ENCODE measurements around the gene ERICH3. TPM values are rescaled to one million over a fixed set of nuclear protein-coding genes. Genes with fewer than 3 reads are reported as not detected.

The ERICH3 gene
- polyA plus RNA-seq, 2 of the 4 experiments (the other 2 are of a cell fraction) = not detected

GRCh38 chr1:74650561-74650960 is 23.0 kb downstream of the ERICH3 start (continued):
- TF ChIP-seq ZNF302 (CRISPR knock-in tag; IDR thresholded peaks at IDR 0.05) = no peak

DNA sequence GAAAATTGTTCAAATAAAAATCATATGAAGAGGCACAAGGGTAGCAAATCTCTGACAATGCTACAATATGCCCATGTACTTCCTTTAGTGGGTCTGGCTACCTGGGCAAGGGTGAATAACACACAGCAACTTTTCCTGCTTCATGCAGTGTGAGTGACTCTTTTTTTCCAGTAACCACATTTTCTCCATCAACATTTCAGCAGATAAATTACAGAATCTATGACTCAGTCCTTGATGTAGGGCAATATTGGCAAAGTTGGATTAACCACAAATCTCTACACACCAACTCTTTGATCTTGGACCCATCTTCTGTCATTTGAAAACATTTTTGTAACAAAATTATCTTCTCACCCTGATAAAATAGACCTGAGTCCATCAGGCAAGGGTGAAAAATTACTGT is 31.7 kb downstream of the ERICH3 start:
- no peak overlapping the region for H3K27ac ChIP-seq
- no peak for FAIRE-seq
- no peak overlapping the region for H3K4me3 ChIP-seq
- POLR2A ChIA-PET = no interaction called here
- no peaks in the 10 kb centered on the region for H3K4me1 ChIP-seq
- ATAC-seq = no peak
- no peak for TF ChIP-seq CBX8 (IDR thresholded peaks at IDR 0.05)
- TF ChIP-seq RNF2 (IDR thresholded peaks at IDR 0.05; ENCODE audit: borderline replicate concordance, low read depth) = no peak
- no peak for TF ChIP-seq JUN (IDR thresholded peaks at IDR 0.05)
- no peak for TF ChIP-seq FOSL2 (IDR thresholded peaks at IDR 0.05)
- no peak for TF ChIP-seq FOSL2 (CRISPR knock-in tag; IDR thresholded peaks at IDR 0.05)
- TF ChIP-seq NPAS2 (CRISPR knock-in tag; IDR thresholded peaks at IDR 0.05; ENCODE audit: borderline replicate concordance) = no peak
- TF ChIP-seq, protein P1, sequence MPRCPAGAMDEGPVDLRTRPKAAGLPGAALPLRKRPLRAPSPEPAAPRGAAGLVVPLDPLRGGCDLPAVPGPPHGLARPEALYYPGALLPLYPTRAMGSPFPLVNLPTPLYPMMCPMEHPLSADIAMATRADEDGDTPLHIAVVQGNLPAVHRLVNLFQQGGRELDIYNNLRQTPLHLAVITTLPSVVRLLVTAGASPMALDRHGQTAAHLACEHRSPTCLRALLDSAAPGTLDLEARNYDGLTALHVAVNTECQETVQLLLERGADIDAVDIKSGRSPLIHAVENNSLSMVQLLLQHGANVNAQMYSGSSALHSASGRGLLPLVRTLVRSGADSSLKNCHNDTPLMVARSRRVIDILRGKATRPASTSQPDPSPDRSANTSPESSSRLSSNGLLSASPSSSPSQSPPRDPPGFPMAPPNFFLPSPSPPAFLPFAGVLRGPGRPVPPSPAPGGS (IDR thresholded peaks at IDR 0.05) = no peak
- no peak for TF ChIP-seq RAD21 (conservative IDR thresholded peaks at IDR 0.05 in 1 of 2, IDR thresholded peaks at IDR 0.05 in 1 of 2)
- TF ChIP-seq CBX2 (IDR thresholded peaks at IDR 0.05; ENCODE audit: borderline replicate concordance, low read depth) = no peak
- TF ChIP-seq MAFK (IDR thresholded peaks at IDR 0.05; ENCODE audit: partially characterized antibody) = no peak
- TF ChIP-seq JUNB (IDR thresholded peaks at IDR 0.05) = no peak
- TF ChIP-seq, protein P2, sequence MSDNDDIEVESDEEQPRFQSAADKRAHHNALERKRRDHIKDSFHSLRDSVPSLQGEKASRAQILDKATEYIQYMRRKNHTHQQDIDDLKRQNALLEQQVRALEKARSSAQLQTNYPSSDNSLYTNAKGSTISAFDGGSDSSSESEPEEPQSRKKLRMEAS (IDR thresholded peaks at IDR 0.05) = no peak
- no peak for TF ChIP-seq KDM5A (IDR thresholded peaks at IDR 0.05)
- TF ChIP-seq SMC3 (IDR thresholded peaks at IDR 0.05) = no peak
- no peak for TF ChIP-seq RARB (CRISPR knock-in tag; IDR thresholded peaks at IDR 0.05)
- TF ChIP-seq ZNF302 (CRISPR knock-in tag; IDR thresholded peaks at IDR 0.05) = no peak
- TF ChIP-seq ZSCAN20 (CRISPR knock-in tag; IDR thresholded peaks at IDR 0.05) = no peak
- TF ChIP-seq ZFP36 (IDR thresholded peaks at IDR 0.05; ENCODE audit: borderline replicate concordance, partially characterized antibody) = no peak
- TF ChIP-seq HOXB5 (CRISPR knock-in tag; IDR thresholded peaks at IDR 0.05) = no peak
- no peak for TF ChIP-seq HOXA7 (CRISPR knock-in tag; IDR thresholded peaks at IDR 0.05)
- CTCF ChIA-PET = no interaction called here
- H3K4me2 ChIP-seq = no peak overlapping the region
- no peak for DNase-seq (ENCODE audit: low read depth in 1 of 2, low spot score in 1 of 2)
- H3K9me3 ChIP-seq = no peaks in the 10 kb centered on the region

GRCh38 chr1:74641161-74641560 is 32.4 kb downstream of the ERICH3 start:
- Histone ChIP-seq H3K9me3 (no peaks in the 10 kb centered on the region), H3K4me1 (no peaks in the 10 kb centered on the region), H3K4me2 (no peak overlapping the region), H3K27ac (no peak overlapping the region), H3K4me3 (no peak overlapping the region)
- FAIRE-seq (no peak), ATAC-seq (no peak), DNase-seq (ENCODE audit: low read depth in 1 of 2, low spot score in 1 of 2) (no peak)
- ChIA-PET POLR2A (no interaction called here), CTCF (no interaction called here)
- TF ChIP-seq CTCF (IDR thresholded peaks at IDR 0.05) (no peak), GATA3 (IDR thresholded peaks at IDR 0.05; ENCODE audit: borderline replicate concordance) (no peak), RFX5 (IDR thresholded peaks at IDR 0.05) (no peak), CHD2 (IDR thresholded peaks at IDR 0.05; ENCODE audit: low read length, partially characterized antibody) (no peak), NPAS2 (CRISPR knock-in tag; IDR thresholded peaks at IDR 0.05; ENCODE audit: borderline replicate concordance) (no peak), RARB (CRISPR knock-in tag; IDR thresholded peaks at IDR 0.05) (no peak), KDM1A (IDR thresholded peaks at IDR 0.05; ENCODE audit: low read depth) (no peak), ZC3H11A (IDR thresholded peaks at IDR 0.05) (no peak), FOSL2 (IDR thresholded peaks at IDR 0.05) (no peak), FOSL2 (CRISPR knock-in tag; IDR thresholded peaks at IDR 0.05) (no peak), SREBF2 (IDR thresholded peaks at IDR 0.05) (no peak), CBX8 (IDR thresholded peaks at IDR 0.05) (no peak), POLR2A (IDR thresholded peaks at IDR 0.05; ENCODE audit: low read length) (no peak)
- TF ChIP-seq, protein P3, sequence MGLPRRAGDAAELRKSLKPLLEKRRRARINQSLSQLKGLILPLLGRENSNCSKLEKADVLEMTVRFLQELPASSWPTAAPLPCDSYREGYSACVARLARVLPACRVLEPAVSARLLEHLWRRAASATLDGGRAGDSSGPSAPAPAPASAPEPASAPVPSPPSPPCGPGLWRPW (IDR thresholded peaks at IDR 0.05) = no peak
- TF ChIP-seq, protein P4, sequence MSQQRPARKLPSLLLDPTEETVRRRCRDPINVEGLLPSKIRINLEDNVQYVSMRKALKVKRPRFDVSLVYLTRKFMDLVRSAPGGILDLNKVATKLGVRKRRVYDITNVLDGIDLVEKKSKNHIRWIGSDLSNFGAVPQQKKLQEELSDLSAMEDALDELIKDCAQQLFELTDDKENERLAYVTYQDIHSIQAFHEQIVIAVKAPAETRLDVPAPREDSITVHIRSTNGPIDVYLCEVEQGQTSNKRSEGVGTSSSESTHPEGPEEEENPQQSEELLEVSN (IDR thresholded peaks at IDR 0.05; ENCODE audit: borderline replicate concordance, low read depth) = no peak
- 12% methylated on average over 5 of the region's 5 CpGs for WGBS (ENCODE audit: missing lambda C conversion rate)

Measured in A549 (cell line).